ENCODE data around the gene HSBP1. TPM values are rescaled to one million over a fixed set of nuclear protein-coding genes. Genes with fewer than 3 reads are reported as not detected.
A peak's percentile ranks its signal among the peaks of the same experiment; 100 is the strongest.

The HSBP1 gene
- total RNA-seq, 1 experiment from 2014 or later, result 197 TPM

DNA sequence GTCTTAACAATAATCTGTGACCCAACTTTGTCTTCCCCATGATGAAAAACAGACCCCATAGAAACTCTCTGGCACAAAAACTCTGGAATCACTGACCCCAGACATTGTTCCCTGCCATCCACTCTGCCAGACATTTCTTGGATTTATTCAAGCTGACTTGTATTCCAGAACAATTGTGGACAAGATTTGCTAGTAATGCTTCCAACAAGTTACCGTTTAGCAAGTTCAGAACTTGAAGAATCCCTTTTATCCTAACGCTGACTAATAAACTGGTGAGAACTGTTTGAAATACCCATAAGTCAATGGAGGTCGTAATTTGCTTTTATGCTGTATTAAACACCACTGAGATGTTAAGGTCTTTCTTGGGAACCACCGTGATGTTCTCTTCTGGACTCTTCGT lies 10.5 kb downstream of the HSBP1 start (continued):
- no peak for TF ChIP-seq ZNF263 (CRISPR knock-in tag; IDR thresholded peaks at IDR 0.05; ENCODE audit: low read depth)
- no peak for TF ChIP-seq TP53 (CRISPR knock-in tag; IDR thresholded peaks at IDR 0.05)

GRCh38 chr16:83819361-83819760 lies 11.6 kb downstream of the HSBP1 start:
- ATAC-seq (no peak), DNase-seq (ENCODE audit: low spot score) (no peak)
- H3K36me3 Mint-ChIP-seq, result no peaks in the 10 kb centered on the region
- H3K9me3 Mint-ChIP-seq, result no peaks in the 10 kb centered on the region
- H3K27me3 Mint-ChIP-seq (ENCODE audit: low read depth), result no peaks in the 10 kb centered on the region
- TF ChIP-seq JAZF1 (CRISPR knock-in tag; IDR thresholded peaks at IDR 0.05) (no peak), ZNF416 (CRISPR knock-in tag; IDR thresholded peaks at IDR 0.05) (no peak), ZNF219 (CRISPR knock-in tag; IDR thresholded peaks at IDR 0.05; ENCODE audit: borderline replicate concordance) (no peak), ZNF138 (CRISPR knock-in tag; conservative IDR thresholded peaks at IDR 0.05) (no peak), ZNF263 (CRISPR knock-in tag; IDR thresholded peaks at IDR 0.05; ENCODE audit: low read depth) (no peak), ETV6 (CRISPR knock-in tag; IDR thresholded peaks at IDR 0.05) (no peak)
- peaks cover 14% of the 10 kb centered on the region for H3K4me1 Mint-ChIP-seq
- CTCF ChIA-PET, result interaction anchor here (0.9 kb wide), 1 partner anchor 68 kb away, joined by 3 read pairs; no protein-coding TSS in a partner anchor
- POLR2A ChIA-PET, result no interaction called here
- H3K27ac Mint-ChIP-seq, result no peak overlapping the region
- H3K4me3 Mint-ChIP-seq, result no peak overlapping the region

DNA sequence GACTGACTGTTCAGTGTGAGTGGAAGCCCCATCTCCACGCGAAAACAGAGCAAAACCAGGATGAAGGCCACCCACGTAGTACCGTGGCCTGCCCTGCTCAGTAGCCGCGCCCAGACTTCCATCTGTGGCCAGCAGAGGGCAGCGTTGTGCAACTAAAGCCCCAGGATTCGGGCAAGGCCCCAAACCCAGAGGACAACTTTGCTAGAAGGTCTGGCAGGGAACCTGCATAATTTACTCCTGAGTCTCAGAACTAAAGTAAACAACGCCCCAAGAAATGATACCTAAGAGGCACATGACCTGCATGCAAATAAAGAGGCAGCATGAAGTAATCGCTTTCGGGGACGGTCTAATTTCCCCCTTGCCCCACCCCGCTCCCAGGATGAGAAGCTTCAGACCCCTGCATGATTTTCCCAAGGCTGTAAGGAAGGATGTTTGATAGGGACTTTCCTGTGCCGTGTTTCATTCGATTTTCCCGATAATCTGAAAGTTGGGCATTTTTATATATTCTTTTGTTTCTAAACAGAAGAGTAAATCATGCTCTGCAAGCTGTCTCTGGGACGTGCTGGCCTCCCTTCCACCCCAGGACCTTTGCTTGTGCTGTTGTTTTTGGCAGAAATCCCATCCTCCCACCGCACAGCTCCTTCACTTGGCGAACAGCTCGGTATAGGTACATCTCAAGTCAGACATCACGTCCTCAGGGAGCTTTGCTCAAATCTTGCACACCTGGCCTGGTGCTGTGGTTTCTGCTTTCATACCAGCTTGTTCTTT lies 18.6 kb downstream of the HSBP1 start:
- ChIA-PET CTCF (interaction anchor here (0.7 to 5.4 kb wide), 17 partner anchors 10 to 101 kb away, joined by 3 to 29 read pairs (median 3); partner anchors contain the start of gene HSBP1), POLR2A (no interaction called here)
- H3K4me3 Mint-ChIP-seq, result no peak overlapping the region
- H3K9me3 Mint-ChIP-seq, result no peaks in the 10 kb centered on the region
- peaks cover 55% of the 10 kb centered on the region for H3K4me1 Mint-ChIP-seq
- no peaks in the 10 kb centered on the region for H3K36me3 Mint-ChIP-seq
- H3K27me3 Mint-ChIP-seq (ENCODE audit: low read depth), result no peaks in the 10 kb centered on the region; the same call in 1 of the 2 replicates
- ATAC-seq (peak; percentile 82), DNase-seq (ENCODE audit: low spot score) (peak; percentile 91)
- TF ChIP-seq ZNF423 (CRISPR knock-in tag; IDR thresholded peaks at IDR 0.05) (no peak), GTF2I (CRISPR knock-in tag; conservative IDR thresholded peaks at IDR 0.05) (peak; percentile 87), ZNF219 (CRISPR knock-in tag; IDR thresholded peaks at IDR 0.05; ENCODE audit: borderline replicate concordance) (no peak), CTCF (IDR thresholded peaks at IDR 0.05) (peak; percentile 90), USF2 (CRISPR knock-in tag; IDR thresholded peaks at IDR 0.05) (peak; percentile 41; the same call in 1 of the 2 replicates)
- TF ChIP-seq, protein P1, sequence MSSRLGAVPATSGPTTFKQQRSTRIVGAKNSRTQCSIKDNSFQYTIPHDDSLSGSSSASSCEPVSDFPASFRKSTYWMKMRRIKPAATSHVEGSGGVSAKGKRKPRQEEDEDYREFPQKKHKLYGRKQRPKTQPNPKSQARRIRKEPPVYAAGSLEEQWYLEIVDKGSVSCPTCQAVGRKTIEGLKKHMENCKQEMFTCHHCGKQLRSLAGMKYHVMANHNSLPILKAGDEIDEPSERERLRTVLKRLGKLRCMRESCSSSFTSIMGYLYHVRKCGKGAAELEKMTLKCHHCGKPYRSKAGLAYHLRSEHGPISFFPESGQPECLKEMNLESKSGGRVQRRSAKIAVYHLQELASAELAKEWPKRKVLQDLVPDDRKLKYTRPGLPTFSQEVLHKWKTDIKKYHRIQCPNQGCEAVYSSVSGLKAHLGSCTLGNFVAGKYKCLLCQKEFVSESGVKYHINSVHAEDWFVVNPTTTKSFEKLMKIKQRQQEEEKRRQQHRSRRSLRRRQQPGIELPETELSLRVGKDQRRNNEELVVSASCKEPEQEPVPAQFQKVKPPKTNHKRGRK (CRISPR knock-in tag; IDR thresholded peaks at IDR 0.05; ENCODE audit: borderline replicate concordance), result no peak
- peak overlapping the region; percentile 72; the same call in 1 of the 2 replicates for H3K27ac Mint-ChIP-seq

- POLR2A ChIA-PET, result no interaction called here
- peak; percentile 31 for ATAC-seq
- no peak overlapping the region for H3K4me3 Mint-ChIP-seq
- TF ChIP-seq ZBTB21 (CRISPR knock-in tag; IDR thresholded peaks at IDR 0.05; ENCODE audit: borderline replicate concordance), result peak; percentile 53; the same call in 1 of the 2 replicates
- TF ChIP-seq TEAD1 (CRISPR knock-in tag; IDR thresholded peaks at IDR 0.05), result peak; percentile 53; the same call in 1 of the 2 replicates
- TF ChIP-seq, protein P2, sequence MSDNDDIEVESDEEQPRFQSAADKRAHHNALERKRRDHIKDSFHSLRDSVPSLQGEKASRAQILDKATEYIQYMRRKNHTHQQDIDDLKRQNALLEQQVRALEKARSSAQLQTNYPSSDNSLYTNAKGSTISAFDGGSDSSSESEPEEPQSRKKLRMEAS (CRISPR knock-in tag; IDR thresholded peaks at IDR 0.05), result peak; percentile 78; the same call in 1 of the 2 replicates
- TF ChIP-seq NFYB (CRISPR knock-in tag; conservative IDR thresholded peaks at IDR 0.05; ENCODE audit: low read depth), result peak; percentile 76
- TF ChIP-seq, protein P3, sequence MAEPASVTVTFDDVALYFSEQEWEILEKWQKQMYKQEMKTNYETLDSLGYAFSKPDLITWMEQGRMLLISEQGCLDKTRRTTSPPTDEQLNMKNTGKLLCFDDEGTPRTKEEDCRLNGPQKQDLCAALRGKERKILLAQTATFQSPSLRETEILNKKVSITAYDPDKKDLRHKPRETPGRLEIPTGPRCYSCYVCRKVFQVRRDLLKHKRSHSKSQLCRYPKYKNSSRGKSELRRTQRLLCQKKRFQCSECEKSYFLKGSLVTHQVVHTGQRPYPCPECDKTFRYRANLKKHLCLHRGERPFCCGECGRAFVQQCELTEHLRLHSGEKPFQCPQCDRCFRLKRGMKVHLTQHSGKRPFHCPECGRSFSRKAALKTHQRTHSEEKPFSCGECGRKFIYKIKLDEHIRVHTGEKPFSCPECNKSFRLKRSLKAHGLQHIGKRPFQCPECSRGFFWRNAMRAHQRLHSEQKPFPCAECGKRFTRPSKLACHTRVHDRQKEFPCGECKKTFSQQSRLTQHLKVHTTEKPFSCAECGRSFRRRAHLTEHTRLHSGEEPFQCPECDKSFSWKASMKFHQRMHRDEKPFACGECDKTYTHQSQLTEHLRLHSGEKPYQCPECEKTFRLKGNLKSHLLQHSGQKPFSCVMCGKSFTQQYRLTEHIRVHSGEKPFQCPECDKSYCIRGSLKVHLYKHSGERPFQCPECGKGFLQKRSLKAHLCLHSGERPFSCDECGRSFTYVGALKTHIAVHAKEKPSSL (CRISPR knock-in tag; conservative IDR thresholded peaks at IDR 0.05), result no peak
- 0 out of 2 replicates have a peak, but pooled peaks have one; percentile 49 for TF ChIP-seq TP53 (CRISPR knock-in tag; IDR thresholded peaks at IDR 0.05)
- TF ChIP-seq USF2 (CRISPR knock-in tag; IDR thresholded peaks at IDR 0.05), result peak; percentile 91
- TF ChIP-seq CREM (CRISPR knock-in tag; IDR thresholded peaks at IDR 0.05), result peak; percentile 32; the same call in 1 of the 2 replicates
Observed at GRCh38 chr16:83830091-83830768, 22.5 kb downstream of the HSBP1 start.

More at GRCh38 chr16:83830091-83830768, 22.5 kb downstream of the HSBP1 start:
- CTCF ChIA-PET, result interaction anchor here (0.8 to 1.2 kb wide), 2 partner anchors 56 to 69 kb away, joined by 3 to 5 read pairs; partner anchors contain the start of gene MLYCD
- peaks cover 51% of the 10 kb centered on the region for H3K4me1 Mint-ChIP-seq
- H3K27ac Mint-ChIP-seq, result peak overlapping the region; percentile 70; the same call in 1 of the 2 replicates
- H3K9me3 Mint-ChIP-seq, result peaks cover 16% of the 10 kb centered on the region
- peaks cover 4% of the 10 kb centered on the region for H3K27me3 Mint-ChIP-seq (ENCODE audit: low read depth)
- H3K36me3 Mint-ChIP-seq, result peaks cover 19% of the 10 kb centered on the region
- DNase-seq (ENCODE audit: low spot score), result peak; percentile 28

Measured in WTC11 (cell line).